Activated T-cell treated with anti-CD3 and anti-CD28 coated beads, Interleukin-2, amount 50 U/mL, for 24 hours (primary cell): ENCODE results near the gene RSF1.

Source experiments
- DNase-seq: peaks from one replicate; pipeline ENCODE4 v3.0.0-alpha.2; 2020
- H3K27ac Mint-ChIP-seq: 2 replicates; pipeline ENCODE4 v1.8.0; 2020; ENCODE audit warnings: mild to moderate bottlenecking, mixed read lengths
- H3K27me3 Mint-ChIP-seq: 2 replicates; pipeline ENCODE4 v1.8.0; 2020; ENCODE audit warnings: mixed read lengths
- H3K36me3 Mint-ChIP-seq: 2 replicates; pipeline ENCODE4 v1.8.0; 2020; ENCODE audit warnings: low read depth, mixed read lengths
- H3K4me1 Mint-ChIP-seq: 2 replicates; pipeline ENCODE4 v1.8.0; 2020; ENCODE audit warnings: low read depth, mixed read lengths
- H3K4me3 Mint-ChIP-seq: 2 replicates; pipeline ENCODE4 v1.8.0; 2020; ENCODE audit warnings: mild to moderate bottlenecking, moderate library complexity, mixed read lengths
- H3K9me3 Mint-ChIP-seq: 2 replicates; pipeline ENCODE4 v1.8.0; 2020; ENCODE audit warnings: mixed read lengths

The RSF1 gene

DNA sequence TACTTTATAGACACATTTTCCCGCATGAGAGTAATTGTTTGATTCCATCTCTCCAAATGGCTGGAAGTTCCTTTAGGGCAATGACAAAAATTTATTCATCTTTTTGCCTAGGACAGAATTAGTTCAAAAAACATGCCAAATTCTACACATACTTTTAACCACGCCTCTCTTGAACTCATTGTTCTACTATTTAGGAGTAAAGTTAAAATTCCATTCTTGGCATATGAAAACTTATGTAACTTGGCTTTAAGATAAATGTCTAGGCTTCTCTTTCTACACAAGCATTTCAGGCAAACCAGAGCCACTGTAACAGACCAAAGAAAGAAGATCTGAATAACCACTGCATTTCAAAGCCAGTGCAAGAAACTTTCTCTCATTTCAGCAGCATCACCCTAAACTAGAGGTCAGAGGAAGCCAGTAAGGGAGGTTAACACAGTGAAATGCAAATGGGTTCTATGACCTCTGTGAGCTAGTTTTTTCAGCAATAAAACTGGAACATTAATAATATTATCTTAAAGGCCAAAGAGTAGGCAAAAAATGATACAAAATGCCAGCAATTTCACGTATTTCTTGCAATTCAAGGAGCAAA lies 73.0 kb downstream of the RSF1 start:
- Mint-ChIP-seq H3K4me1 (peaks cover 19% of the 10 kb centered on the region), H3K9me3 (no peaks in the 10 kb centered on the region), H3K27ac (no peak overlapping the region), H3K36me3 (peaks cover 39% of the 10 kb centered on the region), H3K4me3 (no peak overlapping the region), H3K27me3 (no peaks in the 10 kb centered on the region)
- no peak for DNase-seq

DNA sequence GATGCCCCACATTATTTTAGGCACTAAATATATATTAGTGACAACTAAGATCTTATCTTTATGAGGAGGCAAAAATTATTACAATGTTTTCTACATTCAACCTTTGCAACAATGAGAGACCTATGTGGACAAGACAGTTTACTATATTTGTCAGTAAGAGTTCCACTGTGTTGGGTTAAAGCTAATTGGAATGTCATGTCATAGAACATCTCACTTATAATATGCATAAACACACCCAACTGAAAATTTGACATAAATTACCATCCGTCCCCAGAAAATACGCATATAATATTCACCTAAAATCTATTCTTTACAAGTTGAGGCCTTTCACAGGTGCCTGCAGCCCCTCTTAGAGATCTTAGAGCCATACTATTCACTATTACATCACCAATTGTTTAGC lies 84.0 kb downstream of the RSF1 start:
- Mint-ChIP-seq H3K4me3 (no peak overlapping the region), H3K9me3 (peaks cover 2% of the 10 kb centered on the region), H3K4me1 (peaks cover 2% of the 10 kb centered on the region), H3K36me3 (peaks cover 78% of the 10 kb centered on the region), H3K27ac (no peak overlapping the region), H3K27me3 (no peaks in the 10 kb centered on the region)
- DNase-seq: no peak

DNA sequence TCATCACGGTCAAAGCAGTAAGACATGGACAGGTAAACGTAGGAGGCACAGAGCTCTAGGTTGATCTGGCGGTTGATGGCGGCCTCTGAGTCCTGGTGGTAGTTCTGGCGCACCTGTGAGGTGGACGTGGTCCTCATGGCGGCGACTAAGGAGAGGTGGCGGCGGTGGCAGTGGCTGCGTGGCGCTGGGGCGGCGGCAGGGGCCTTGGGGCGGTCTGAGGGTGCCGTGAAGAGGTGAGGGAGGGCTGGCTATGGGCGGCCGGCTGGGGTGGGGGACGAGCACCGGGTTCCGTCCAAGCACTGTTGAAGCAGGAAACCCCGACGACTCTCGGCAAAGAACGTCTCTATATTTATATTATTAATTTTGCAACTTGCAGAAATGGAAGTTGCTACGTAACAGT lies 85.6 kb downstream of the RSF1 start:
- no peak overlapping the region for H3K27ac Mint-ChIP-seq

DNA sequence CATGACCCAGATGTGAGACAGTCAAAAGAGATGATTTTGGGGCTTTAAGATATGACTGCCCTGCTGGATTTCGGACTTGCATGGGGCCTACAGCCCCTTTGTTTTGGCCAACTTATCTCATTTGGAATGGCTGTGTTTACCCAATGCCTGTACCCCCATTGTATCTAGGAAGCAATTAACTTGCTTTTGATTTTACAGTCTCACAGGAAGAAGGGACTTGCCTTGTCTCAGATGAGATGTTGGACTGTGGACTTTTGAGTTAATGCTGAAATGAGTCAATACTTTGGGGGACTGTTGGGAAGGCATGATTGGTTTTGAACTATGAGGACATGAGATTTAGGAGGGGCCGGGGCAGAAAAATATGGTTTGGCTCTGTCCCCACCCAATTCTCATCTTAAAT lies 88.4 kb downstream of the RSF1 start:
- DNase-seq: no peak
- Mint-ChIP-seq H3K36me3 (peaks cover 60% of the 10 kb centered on the region), H3K27ac (no peak overlapping the region), H3K4me3 (no peak overlapping the region), H3K4me1 (peaks cover 4% of the 10 kb centered on the region), H3K9me3 (peaks cover 9% of the 10 kb centered on the region), H3K27me3 (no peaks in the 10 kb centered on the region)

More for the DNA sequence above, 85.6 kb downstream of the RSF1 start:
- H3K36me3 Mint-ChIP-seq: peaks cover 80% of the 10 kb centered on the region
- DNase-seq: no peak
- peaks cover 9% of the 10 kb centered on the region for H3K9me3 Mint-ChIP-seq
- H3K4me1 Mint-ChIP-seq: peaks cover 2% of the 10 kb centered on the region
- no peak overlapping the region for H3K4me3 Mint-ChIP-seq
- H3K27me3 Mint-ChIP-seq: no peaks in the 10 kb centered on the region

DNA sequence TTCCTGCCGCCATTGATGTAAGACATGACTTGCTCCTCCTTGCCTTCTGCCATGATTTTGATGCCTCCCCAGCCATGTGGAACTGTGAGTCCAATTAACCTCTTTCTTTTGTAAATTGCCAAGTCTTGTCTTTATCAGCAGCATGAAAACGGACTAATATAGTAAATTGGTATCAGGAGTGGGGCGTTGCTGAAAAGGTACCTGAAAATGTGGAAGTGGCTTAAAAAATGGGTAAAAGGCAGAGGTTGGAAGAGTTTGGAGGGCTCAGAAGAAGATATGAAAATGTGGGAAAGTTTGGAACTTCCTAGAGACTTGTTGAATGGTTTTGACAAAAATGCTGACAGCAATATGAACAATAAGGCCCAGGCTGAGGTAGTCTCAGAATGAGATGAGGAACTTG lies 89.7 kb downstream of the RSF1 start:
- H3K4me3 Mint-ChIP-seq: no peak overlapping the region
- peaks cover 9% of the 10 kb centered on the region for H3K4me1 Mint-ChIP-seq
- no peak for DNase-seq
- H3K27ac Mint-ChIP-seq: no peak overlapping the region
- no peaks in the 10 kb centered on the region for H3K27me3 Mint-ChIP-seq
- H3K36me3 Mint-ChIP-seq: peaks cover 53% of the 10 kb centered on the region
- H3K9me3 Mint-ChIP-seq: peaks cover 9% of the 10 kb centered on the region

DNA sequence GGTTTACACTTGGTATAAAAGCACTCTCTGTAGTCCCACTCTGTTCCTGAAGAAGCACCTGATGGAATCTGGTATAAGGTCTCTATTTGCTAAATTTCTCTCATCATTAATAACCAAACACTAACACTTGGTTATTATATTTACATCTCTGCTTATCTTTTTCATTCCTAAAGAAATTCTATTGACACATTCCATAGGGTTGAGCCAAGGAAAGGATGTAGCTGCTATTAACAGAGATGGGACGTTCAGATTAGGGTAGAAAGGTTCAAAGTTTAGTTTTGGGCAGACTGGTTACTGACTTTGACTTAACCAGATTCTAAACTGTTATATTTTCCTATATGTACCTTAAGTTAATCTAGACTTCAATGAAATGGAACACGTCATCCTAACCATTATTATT lies 91.5 kb downstream of the RSF1 start:
- H3K27me3 Mint-ChIP-seq: no peaks in the 10 kb centered on the region
- peaks cover 9% of the 10 kb centered on the region for H3K9me3 Mint-ChIP-seq
- peaks cover 56% of the 10 kb centered on the region for H3K36me3 Mint-ChIP-seq
- H3K27ac Mint-ChIP-seq: no peak overlapping the region
- peaks cover 11% of the 10 kb centered on the region for H3K4me1 Mint-ChIP-seq
- H3K4me3 Mint-ChIP-seq: no peak overlapping the region
- no peak for DNase-seq

DNA sequence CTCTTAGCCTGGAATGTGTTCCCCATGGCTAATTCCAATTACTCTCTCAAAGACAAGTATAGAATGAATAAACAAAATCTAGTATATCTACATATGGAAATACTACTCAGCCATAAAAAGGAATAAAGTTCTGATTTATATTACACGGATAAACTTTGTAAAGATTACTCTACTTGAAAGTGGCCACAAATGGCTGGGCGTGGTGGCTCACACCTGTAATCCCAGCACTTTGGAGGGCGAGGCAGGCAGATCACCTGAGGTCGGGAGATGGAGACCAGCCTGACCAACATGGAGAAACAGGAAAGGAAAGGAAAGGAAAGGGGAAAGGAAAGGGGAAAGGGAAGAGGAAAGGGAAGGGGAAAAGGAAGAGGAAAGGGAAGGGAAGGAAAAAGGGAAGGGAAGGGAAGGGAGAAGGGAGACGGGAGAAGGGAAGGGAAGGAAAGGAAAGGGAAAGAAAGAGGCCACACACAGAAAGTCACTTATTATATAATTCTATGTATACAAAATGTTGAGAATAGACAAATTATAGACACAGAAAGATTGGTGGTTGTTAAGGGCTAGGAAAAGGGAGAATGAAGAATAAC lies 92.2 kb downstream of the RSF1 start:
- H3K4me1 Mint-ChIP-seq: peaks cover 11% of the 10 kb centered on the region
- H3K4me3 Mint-ChIP-seq: no peak overlapping the region
- no peak for DNase-seq
- H3K27me3 Mint-ChIP-seq: no peaks in the 10 kb centered on the region
- peaks cover 9% of the 10 kb centered on the region for H3K9me3 Mint-ChIP-seq
- H3K27ac Mint-ChIP-seq: no peak overlapping the region
- peaks cover 56% of the 10 kb centered on the region for H3K36me3 Mint-ChIP-seq

DNA sequence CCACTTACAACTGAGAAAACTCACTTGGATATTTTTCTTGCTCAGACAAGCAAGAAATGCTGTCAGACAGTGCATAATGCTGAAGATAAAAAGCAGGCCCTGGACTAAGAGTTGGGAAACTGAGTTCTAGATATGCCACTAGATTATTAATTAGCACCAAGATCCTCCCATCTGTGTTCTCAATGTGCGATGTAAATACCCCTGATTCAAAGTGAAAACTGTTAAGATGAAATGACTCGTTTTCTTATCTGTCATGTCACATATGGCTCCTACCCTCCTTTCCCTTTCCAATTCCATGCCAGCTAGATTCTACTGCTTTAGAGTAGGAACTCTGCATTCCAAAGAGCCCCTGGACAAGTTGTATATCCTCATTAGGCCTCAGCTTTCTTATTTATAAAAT lies 94.0 kb downstream of the RSF1 start:
- peaks cover 11% of the 10 kb centered on the region for H3K4me1 Mint-ChIP-seq
- H3K9me3 Mint-ChIP-seq: peaks cover 7% of the 10 kb centered on the region
- H3K36me3 Mint-ChIP-seq: peaks cover 57% of the 10 kb centered on the region
- no peak overlapping the region for H3K4me3 Mint-ChIP-seq
- H3K27me3 Mint-ChIP-seq: no peaks in the 10 kb centered on the region
- H3K27ac Mint-ChIP-seq: peak overlapping the region; percentile 58
- DNase-seq: no peak

DNA sequence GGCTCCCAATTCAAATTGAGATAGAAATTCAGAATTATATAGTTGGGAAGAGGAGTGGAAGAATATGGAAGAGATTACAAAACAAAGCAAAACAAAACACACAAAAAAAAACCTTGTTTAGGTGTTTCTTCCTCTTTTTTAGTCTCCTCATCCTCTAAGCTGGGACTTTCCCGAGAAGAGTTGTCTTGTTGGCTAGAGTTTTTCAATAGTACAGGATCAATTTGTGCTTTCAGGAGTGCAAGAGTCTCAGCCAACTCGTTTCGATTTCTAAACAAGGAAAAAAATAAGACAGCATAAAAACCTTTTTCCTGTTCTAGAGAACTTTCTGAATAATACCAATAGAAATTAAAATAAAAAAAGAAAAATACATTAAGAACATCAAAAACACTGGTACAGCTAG lies 95.1 kb downstream of the RSF1 start:
- Mint-ChIP-seq H3K4me1 (peaks cover 11% of the 10 kb centered on the region), H3K9me3 (no peaks in the 10 kb centered on the region), H3K27me3 (no peaks in the 10 kb centered on the region), H3K36me3 (peaks cover 55% of the 10 kb centered on the region), H3K27ac (no peak overlapping the region), H3K4me3 (no peak overlapping the region)
- no peak for DNase-seq

DNA sequence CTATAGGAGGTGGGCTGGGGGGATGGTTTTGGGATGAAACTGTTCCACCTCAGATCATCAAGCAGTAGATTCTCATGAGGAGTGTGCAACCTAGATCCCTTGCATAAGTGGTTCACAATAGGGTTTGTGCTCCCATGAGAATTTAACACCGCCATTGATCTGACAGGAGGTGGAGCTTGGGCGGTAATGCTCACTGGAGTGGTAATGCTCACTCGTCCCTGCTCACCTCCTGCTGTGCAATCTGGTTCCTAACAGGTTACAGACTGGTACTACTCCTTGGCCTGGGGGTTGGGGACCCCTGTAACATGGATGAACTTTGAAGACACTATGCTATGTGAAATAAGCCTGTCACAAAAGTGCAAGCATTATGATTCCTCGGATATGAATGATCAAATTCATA lies 95.9 kb downstream of the RSF1 start:
- H3K9me3 Mint-ChIP-seq: no peaks in the 10 kb centered on the region
- DNase-seq: no peak
- peaks cover 60% of the 10 kb centered on the region for H3K36me3 Mint-ChIP-seq
- no peaks in the 10 kb centered on the region for H3K27me3 Mint-ChIP-seq
- H3K4me3 Mint-ChIP-seq: no peak overlapping the region
- H3K4me1 Mint-ChIP-seq: peaks cover 11% of the 10 kb centered on the region
- peak overlapping the region; percentile 50 for H3K27ac Mint-ChIP-seq

DNA sequence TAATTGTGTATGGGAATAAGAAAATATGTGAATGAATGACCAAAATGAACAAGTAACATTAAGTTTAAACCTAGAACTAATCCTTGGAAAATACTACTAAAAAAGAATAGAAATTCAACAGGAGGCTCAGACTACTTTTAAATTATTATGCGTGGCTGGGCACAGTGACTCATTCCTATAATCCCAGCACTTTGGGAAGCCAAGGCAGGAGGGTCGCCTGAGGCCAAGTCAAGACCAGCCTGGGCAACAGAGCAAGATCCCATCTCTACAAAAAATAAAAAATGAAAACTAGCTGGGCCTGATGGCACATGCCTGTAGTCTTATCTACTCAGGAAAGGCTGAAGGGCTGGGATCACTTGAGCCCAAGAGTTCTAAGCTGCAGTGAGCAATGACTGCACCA lies 97.5 kb downstream of the RSF1 start:
- H3K36me3 Mint-ChIP-seq: peaks cover 76% of the 10 kb centered on the region
- peaks cover 11% of the 10 kb centered on the region for H3K4me1 Mint-ChIP-seq
- H3K27ac Mint-ChIP-seq: no peak overlapping the region
- H3K4me3 Mint-ChIP-seq: no peak overlapping the region
- DNase-seq: no peak
- no peaks in the 10 kb centered on the region for H3K9me3 Mint-ChIP-seq
- H3K27me3 Mint-ChIP-seq: no peaks in the 10 kb centered on the region

DNA sequence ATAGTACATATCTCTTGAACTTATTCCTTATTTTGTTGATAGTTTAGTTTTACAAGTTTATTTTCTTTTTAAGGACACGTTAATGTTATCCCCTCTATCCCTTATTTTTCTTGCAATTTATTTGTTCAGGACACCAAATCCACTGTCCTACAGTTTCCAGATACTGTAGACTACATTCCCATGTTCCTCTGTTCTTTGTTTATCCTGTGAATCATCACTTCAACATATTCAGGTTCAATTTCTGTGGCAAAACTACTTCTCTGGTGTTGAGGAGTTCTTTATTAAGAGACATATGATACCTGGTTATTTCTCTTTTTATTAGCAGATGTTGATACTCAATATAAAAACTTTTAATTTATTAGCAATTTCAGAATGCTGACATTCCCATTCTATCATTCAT lies 110.2 kb downstream of the RSF1 start:
- peaks cover 38% of the 10 kb centered on the region for H3K4me1 Mint-ChIP-seq
- H3K27me3 Mint-ChIP-seq: no peaks in the 10 kb centered on the region
- no peaks in the 10 kb centered on the region for H3K9me3 Mint-ChIP-seq
- DNase-seq: no peak
- no peak overlapping the region for H3K4me3 Mint-ChIP-seq
- H3K27ac Mint-ChIP-seq: no peak overlapping the region
- peaks cover 26% of the 10 kb centered on the region for H3K36me3 Mint-ChIP-seq

DNA sequence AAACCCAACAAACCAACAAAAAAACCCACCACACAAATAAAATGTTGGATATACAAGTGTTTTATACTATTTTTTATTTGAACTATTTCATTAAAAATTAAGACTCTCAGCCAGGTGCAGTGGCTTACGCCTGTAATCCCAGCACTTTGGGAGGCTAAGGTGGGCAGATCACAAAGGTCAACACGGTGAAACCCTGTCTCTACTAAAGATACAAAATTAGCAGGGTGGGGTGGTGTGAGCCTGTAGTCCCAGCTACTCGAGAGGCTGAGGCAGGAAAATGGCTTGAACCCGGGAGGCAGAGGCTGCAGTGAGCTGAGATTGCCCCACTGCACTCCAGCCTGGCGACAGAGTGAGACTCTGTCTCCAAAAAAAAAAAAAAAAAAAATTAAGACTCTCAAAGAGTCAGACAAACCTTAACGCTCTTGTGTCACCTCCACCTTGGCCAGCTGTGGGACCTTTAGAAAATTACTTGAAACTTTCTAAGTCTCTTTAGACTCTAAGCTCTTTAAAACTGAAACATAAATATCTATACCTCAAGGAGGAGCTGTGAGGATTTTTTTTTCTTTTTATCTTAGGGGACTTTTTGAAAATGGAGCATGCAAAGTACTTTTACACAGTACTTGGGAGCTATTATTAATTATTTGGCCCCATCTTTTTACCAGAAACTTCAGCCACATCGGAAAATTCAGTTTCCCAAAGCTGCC lies 114.5 kb downstream of the RSF1 start:
- peaks cover 43% of the 10 kb centered on the region for H3K4me1 Mint-ChIP-seq
- H3K9me3 Mint-ChIP-seq: no peaks in the 10 kb centered on the region
- H3K27ac Mint-ChIP-seq: peak overlapping the region; percentile 82
- H3K36me3 Mint-ChIP-seq: peaks cover 42% of the 10 kb centered on the region
- no peaks in the 10 kb centered on the region for H3K27me3 Mint-ChIP-seq
- DNase-seq: no peak
- no peak overlapping the region for H3K4me3 Mint-ChIP-seq

DNA sequence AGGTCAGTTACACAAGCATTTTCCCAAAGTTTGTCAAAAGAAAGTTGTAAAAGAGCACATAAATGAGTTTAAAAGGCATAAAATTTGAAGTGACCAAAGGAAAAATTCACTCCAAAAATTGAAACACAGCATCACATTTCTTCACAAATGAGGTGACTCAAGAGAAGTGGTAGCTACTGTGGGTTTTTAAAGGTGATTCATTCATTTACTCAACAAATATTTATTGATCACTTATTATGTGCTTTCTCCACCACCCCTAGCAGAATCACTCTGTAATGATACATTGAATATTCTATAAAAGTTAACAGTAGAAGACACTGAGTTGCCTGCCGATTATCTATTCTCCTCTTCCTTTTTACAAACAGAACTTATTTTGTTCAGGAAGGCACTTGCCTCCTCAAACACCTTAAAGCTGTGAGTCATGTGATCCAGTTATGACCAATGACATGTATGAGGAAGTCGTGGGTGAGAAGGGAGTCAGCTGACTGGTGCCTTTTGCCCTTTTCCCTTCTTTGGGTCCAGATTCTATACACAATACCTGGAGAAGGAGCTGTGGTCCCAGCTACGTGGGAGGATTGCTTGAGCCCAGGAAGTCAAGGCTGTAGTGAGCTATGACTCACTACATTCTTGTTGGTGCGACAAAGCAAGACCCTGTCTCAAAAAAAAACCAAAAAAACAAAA lies 115.2 kb downstream of the RSF1 start:
- Mint-ChIP-seq H3K4me3 (no peak overlapping the region), H3K27ac (peak overlapping the region; percentile 82), H3K36me3 (peaks cover 47% of the 10 kb centered on the region), H3K27me3 (no peaks in the 10 kb centered on the region), H3K9me3 (no peaks in the 10 kb centered on the region), H3K4me1 (peaks cover 40% of the 10 kb centered on the region)
- no peak for DNase-seq

DNA sequence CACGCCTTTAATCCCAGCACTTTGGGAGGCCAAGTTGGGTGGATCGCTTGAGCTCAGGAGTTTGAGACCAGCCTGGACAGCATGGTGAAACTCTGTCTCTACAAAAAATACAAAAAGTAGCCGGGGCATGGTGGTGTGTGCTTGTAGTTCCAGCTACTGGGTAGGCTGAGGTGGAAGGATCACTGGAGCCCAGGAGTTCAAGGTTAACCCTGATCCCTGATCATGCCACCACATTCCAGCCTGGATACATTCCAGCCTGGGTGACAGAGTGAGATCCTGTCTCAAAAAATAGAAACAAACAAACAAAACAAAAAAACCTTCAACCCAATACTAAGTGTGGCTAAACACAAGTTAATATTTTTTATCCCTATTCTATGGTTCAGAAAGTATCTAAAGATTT lies 116.5 kb downstream of the RSF1 start:
- Mint-ChIP-seq H3K4me1 (peaks cover 38% of the 10 kb centered on the region), H3K4me3 (no peak overlapping the region), H3K36me3 (peaks cover 53% of the 10 kb centered on the region), H3K27me3 (no peaks in the 10 kb centered on the region), H3K27ac (peak overlapping the region; percentile 18), H3K9me3 (no peaks in the 10 kb centered on the region)
- DNase-seq: no peak
